Stimulated activated CD4-positive, alpha-beta T cell treated with anti-CD3 and anti-CD28 coated beads, Interleukin-12 subunit alpha, Interleukin-12 subunit beta, amount 100 ng/mL, for 4 hours (primary cell): ENCODE data around the gene GPR63.

Experiments used
- DNase-seq: peaks from one replicate; pipeline ENCODE4 v3.0.0-alpha.2; 2020

Gene GPR63

GRCh38 chr6:96816301-96816817 lies 20.9 kb downstream of the GPR63 start:
- DNase-seq, result no peak

DNA sequence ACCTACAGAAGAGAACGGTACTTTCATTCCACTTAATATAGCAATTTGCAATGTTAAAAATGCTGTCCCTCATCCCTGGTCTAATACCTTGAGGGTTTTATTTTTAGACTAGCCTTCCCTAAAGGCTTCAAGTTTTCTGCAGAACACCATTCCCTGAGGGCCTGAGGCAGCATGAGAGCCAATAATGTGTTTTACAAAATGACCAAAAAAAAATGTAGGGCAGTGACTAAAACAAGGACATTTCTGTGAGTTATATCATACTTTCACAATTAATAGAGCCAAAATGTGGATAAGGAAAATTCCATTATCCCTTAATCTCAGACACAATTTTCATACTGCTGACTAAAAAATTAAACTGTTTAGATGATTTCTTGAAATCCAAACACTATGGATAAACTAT lies 22.7 kb downstream of the GPR63 start:
- DNase-seq, result no peak

GRCh38 chr6:96812077-96812703 lies 25.1 kb downstream of the GPR63 start:
- DNase-seq, result no peak

DNA sequence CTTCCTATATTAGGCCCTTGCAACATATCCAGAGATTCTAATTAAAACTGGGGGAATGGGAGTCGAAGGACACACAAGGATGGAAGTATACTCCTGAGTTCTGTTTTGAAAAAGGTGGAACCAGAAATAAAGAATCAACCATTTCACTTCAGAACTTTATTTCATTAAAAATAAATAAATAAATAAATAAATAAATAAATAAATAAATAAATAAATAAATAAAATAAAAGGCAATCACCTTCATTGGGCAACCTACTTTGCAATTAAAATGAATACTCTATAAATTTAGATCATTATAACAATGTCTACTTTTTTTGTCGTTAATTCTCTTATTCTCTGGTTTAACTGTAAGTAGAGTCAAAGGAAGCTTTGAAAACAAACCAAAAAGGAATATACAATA lies 25.6 kb downstream of the GPR63 start:
- no peak for DNase-seq

GRCh38 chr6:96811136-96811535 lies 26.1 kb downstream of the GPR63 start:
- DNase-seq, result no peak

GRCh38 chr6:96809119-96809518 lies 28.2 kb downstream of the GPR63 start:
- DNase-seq, result no peak

DNA sequence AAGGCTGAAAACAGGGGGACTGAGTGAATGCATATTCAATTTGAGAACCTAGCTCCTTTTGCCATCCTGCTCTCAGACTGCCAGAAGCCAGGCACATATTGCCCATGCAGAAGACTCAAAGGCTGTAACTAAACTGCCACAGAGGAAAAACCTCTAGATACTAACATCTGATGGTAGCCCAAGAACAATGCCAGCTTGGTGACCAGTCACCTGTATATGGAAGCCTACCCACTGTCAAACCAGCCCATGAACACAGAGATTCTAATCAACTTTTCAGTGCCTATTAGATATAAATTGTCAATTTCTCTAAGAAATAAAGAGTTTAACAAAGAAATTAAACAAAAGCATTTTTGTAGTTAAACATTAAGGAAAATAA lies 34.2 kb downstream of the GPR63 start:
- DNase-seq, result no peak

GRCh38 chr6:96795481-96795880 lies 41.8 kb downstream of the GPR63 start:
- no peak for DNase-seq

DNA sequence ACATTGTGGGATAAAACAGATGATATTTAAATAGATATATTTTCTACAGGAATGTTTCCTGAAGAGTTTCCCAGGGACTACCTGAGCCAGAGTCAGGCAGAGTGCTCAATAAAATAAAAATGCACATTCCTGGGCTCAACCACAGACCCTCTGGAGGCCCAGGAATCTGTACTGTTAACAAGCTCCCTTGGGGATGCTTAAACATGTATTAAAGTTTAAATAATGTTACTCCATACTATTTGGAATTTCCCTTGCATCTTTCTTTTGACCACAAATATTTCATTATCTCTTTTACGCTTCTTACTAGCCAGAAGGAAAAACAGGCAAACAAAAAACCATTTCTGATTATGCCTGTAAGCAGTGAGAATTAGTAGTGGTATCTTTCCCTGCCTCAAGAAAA lies 42.3 kb downstream of the GPR63 start:
- no peak for DNase-seq

DNA sequence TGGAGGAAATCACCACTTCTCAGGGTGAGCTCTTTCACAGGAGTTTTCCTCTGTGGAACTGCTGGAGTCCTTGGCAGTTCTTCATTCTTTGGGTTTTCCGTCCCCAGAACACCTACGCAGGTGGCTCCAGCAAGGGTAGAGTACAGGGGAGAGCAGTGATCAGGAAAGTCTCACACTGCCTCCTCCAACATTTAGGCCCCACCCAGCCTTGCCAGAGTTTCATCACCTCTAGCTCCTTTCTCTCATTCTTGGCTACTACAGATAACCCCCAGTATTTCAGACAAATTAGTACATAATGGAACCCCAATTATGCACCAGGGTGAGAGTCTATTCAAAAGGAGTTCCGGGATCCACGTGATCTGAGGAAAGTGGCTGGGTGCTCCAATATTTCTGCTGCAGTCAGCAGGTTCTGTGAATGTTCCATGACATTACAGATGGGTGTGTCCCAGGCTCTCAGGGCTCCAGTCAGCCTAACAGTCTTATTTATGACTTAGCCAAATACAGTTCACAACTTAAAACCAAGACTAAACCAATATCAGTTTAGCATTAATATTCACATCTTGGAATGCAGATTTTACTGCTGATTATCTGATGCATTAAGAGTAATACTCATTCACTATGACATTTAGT lies 44.6 kb downstream of the GPR63 start:
- no peak for DNase-seq

DNA sequence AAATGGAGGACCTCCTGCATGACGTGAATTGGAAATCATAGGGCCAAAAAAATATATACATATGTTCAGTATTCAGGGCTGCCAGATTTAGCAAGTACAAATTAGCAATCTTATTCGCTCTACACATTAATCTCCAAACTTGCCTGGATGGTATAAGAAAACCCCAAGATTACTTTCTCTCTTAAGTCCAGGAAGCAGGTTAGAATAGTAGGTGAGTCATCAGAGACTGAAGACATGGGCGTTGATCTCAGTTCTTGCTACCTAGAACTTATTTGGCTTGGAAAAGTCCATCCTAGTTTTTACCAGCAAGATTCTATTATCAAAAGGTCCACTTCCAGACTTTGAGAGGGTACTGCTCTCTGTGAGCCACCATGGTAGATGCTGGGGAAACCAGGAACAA lies 47.4 kb downstream of the GPR63 start:
- DNase-seq, result no peak

- no peak for DNase-seq
These were observed 49.3 kb downstream of the GPR63 start for GRCh38 chr6:96787846-96788580.

- DNase-seq, result no peak
These were observed 50.9 kb downstream of the GPR63 start for GRCh38 chr6:96786336-96786735.

GRCh38 chr6:96784650-96785049 lies 52.6 kb downstream of the GPR63 start:
- no peak for DNase-seq

DNA sequence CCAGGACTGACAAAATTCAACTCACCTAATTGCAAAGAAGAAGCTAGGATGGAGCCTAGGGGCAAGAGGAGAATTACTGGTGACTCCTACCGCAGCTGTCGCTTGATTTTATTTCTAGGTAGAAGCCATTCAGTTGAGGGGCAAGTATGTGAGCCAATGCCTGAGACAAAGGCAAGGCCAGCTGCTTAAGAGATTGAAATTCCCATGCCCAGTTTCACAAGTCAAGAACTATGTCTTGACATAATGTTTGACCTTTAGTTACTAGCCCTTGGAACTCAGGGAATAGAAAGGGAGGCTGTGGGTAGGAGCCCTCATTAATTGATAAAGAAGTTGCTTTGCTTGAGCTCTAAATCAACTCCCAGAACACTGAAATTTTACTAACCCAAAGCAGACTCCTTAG lies 54.0 kb downstream of the GPR63 start:
- no peak for DNase-seq

- no peak for DNase-seq
These were observed 55.7 kb downstream of the GPR63 start for GRCh38 chr6:96781557-96781956.

DNA sequence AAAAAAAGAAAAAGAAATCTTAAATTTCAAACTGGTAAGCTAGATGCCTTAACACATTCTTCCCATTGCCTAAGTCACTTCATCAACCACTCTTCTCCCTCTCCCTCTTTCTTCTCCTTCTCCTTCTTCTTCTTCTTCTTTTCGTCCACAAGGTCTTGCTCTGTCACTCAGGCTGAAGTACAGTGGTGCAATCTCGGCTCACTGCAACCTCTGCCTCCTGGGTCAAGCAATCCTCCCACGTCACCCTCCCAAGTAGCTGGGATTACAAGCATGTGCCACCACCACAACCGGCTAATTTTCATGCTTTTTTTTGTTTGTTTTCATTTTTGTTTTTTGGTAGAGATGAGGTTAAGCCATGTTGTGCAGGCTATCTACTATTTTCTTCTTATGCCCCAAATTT lies 60.2 kb downstream of the GPR63 start:
- no peak for DNase-seq

DNA sequence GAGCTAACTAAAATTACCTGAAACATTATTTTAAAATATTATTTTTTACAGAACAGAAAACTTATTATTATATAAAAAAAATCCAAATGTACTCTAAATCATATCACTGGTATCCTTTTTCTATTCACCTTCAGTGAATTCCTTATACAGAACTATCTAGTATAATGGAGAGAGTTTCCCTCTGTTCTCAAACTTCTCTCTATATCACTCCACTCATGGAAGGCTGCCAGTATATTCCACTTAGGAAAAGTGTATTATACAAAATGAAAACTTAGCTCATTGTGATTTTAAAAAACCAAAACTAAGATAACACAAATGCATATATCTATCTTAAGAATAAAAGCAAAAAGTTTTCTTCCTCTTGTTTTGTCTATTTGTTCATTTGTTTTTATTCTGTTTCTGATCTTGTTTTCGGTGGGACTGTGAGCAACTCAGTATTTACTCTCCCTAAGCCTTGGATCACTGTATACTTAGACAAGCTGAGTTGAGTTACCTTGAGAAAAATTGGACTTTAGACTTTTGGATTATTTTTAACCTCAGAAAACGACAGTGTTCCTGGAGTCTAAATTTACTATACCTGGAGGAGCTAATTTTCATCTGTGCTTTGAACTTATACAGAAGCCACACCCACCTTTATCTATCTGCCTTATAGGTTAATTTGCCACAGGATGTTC lies 61.4 kb downstream of the GPR63 start:
- DNase-seq, result no peak

- DNase-seq, result no peak
These were observed 70.5 kb downstream of the GPR63 start for GRCh38 chr6:96766769-96767168.

- DNase-seq, result no peak
These were observed 74.7 kb downstream of the GPR63 start for GRCh38 chr6:96762599-96762998.

DNA sequence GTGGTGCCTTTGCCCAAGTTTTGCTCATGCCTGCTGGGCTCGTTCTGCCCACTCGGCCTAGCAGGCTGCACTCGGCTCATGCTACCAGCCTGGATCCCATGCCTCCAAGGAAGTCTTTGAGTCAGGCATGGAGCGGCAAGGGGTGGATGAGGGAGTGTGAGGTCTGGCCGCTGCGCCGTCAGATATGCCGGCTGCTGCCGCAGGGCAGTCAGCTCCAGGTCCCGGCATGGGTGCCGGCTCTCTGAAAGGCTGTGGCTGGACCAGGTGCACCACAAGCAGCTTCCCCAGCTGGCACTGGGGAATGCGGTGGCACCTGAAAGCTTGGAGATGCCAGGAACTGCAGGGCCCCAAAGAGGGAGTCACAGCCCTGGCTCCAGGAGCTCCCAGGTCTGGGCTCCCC lies 75.5 kb downstream of the GPR63 start:
- DNase-seq, result no peak

- DNase-seq, result no peak
These were observed 77.1 kb downstream of the GPR63 start for GRCh38 chr6:96760153-96760687.

DNA sequence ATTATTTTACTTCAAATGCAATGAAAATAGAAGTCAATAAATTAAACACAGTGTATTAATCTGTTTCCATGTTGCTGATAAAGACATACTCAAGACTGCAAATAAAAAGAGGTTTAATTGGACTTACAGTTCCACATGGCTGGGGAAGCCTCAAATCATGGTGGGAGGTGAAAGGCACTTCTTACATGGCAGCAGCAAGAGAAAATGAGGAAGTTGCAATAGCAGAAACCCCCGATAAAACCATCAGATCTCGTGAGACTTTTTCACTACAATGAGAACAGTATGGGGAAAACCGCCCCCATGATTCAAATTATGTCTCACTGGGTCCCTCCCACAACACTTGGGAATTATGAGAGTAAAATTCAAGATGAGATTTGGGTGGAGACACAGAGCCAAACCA lies 82.2 kb downstream of the GPR63 start:
- no peak for DNase-seq
